ENCODE results near the gene ATE1. TPM values are rescaled to one million over a fixed set of nuclear protein-coding genes. Genes with fewer than 3 reads are reported as not detected.
"Not testable (repeated sequence)": the region's sequence is repeated elsewhere in the genome, so short reads cannot be mapped to it uniquely, and the experiment has no call there.

Gene ATE1
- total RNA-seq, 1 experiment from 2014 or later: 23.8 TPM

- H3K4me1 Mint-ChIP-seq: peaks cover 9% of the 10 kb centered on the region
- 0 out of 2 replicates have a peak, but pooled peaks have one; percentile 25 for TF ChIP-seq FOXK1 (CRISPR knock-in tag; IDR thresholded peaks at IDR 0.05)
- 0 out of 2 replicates have a peak, but pooled peaks have one; percentile 19 for TF ChIP-seq ZNF317 (CRISPR knock-in tag; IDR thresholded peaks at IDR 0.05; ENCODE audit: borderline replicate concordance, low read depth)
- no peak for TF ChIP-seq ZNF121 (CRISPR knock-in tag; IDR thresholded peaks at IDR 0.05)
- peaks cover 23% of the 10 kb centered on the region for H3K9me3 Mint-ChIP-seq
- H3K27ac Mint-ChIP-seq: no peak overlapping the region
- DNase-seq (ENCODE audit: low spot score) (no peak), ATAC-seq (no peak; the same call in 1 of the 2 replicates)
- peaks cover 2% of the 10 kb centered on the region; the same call in 1 of the 2 replicates for H3K27me3 Mint-ChIP-seq (ENCODE audit: low read depth)
- peak overlapping the region; percentile 82 for H3K4me3 Mint-ChIP-seq
- ChIA-PET POLR2A (interaction anchor here (0.7 kb wide), 1 partner anchor 37 kb away, joined by 3 read pairs; no protein-coding TSS in a partner anchor), CTCF (interaction anchor here (0.5 to 1.5 kb wide), 4 partner anchors 10 to 325 kb away, joined by 3 to 9 read pairs (median 3); no protein-coding TSS in a partner anchor)
- peaks cover 43% of the 10 kb centered on the region for H3K36me3 Mint-ChIP-seq
Observed at GRCh38 chr10:121974019-121974534, 46.2 kb upstream of the ATE1 start.

GRCh38 chr10:121969086-121969485 is 41.3 kb upstream of the ATE1 start:
- H3K36me3 Mint-ChIP-seq: peaks cover 49% of the 10 kb centered on the region
- H3K9me3 Mint-ChIP-seq; CTCF ChIA-PET; H3K27ac Mint-ChIP-seq; H3K4me1 Mint-ChIP-seq; POLR2A ChIA-PET; ATAC-seq; H3K4me3 Mint-ChIP-seq; DNase-seq (ENCODE audit: low spot score); H3K27me3 Mint-ChIP-seq (ENCODE audit: low read depth): not testable (repeated sequence)

DNA sequence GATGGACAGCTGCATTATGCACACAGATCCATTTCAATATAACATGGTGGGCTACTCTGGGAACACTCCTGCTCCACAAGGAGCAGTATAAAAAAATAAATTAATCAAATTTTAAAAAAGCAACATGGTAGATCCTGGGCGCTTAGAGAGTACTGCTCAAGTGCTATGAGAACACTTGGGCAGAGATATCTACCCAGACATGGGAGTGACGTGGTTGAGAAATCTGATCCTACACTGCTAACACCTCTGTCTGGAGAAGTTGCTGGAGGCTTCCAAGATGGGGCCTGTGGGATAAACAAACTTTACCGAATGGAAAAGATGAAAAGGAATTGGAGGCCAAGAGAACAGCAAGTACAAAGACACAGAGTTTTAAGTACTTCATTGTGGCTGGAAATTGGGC is 38.2 kb upstream of the ATE1 start:
- H3K9me3 Mint-ChIP-seq: no peaks in the 10 kb centered on the region
- ChIA-PET CTCF (no interaction called here), POLR2A (no interaction called here)
- H3K27me3 Mint-ChIP-seq (ENCODE audit: low read depth): no peaks in the 10 kb centered on the region
- ATAC-seq (no peak), DNase-seq (ENCODE audit: low spot score) (no peak)
- H3K4me3 Mint-ChIP-seq: no peak overlapping the region
- peaks cover 57% of the 10 kb centered on the region for H3K36me3 Mint-ChIP-seq
- no peaks in the 10 kb centered on the region for H3K4me1 Mint-ChIP-seq
- H3K27ac Mint-ChIP-seq: no peak overlapping the region
- TF ChIP-seq SOX15 (CRISPR knock-in tag; IDR thresholded peaks at IDR 0.05): no peak
- TF ChIP-seq ATF1 (CRISPR knock-in tag; IDR thresholded peaks at IDR 0.05): no peak
- TF ChIP-seq, protein P1, sequence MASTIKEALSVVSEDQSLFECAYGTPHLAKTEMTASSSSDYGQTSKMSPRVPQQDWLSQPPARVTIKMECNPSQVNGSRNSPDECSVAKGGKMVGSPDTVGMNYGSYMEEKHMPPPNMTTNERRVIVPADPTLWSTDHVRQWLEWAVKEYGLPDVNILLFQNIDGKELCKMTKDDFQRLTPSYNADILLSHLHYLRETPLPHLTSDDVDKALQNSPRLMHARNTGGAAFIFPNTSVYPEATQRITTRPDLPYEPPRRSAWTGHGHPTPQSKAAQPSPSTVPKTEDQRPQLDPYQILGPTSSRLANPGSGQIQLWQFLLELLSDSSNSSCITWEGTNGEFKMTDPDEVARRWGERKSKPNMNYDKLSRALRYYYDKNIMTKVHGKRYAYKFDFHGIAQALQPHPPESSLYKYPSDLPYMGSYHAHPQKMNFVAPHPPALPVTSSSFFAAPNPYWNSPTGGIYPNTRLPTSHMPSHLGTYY (CRISPR knock-in tag; IDR thresholded peaks at IDR 0.05): no peak
- no peak for TF ChIP-seq USF1 (CRISPR knock-in tag; IDR thresholded peaks at IDR 0.05)
- no peak for TF ChIP-seq TEAD1 (CRISPR knock-in tag; IDR thresholded peaks at IDR 0.05)
- TF ChIP-seq, protein P2, sequence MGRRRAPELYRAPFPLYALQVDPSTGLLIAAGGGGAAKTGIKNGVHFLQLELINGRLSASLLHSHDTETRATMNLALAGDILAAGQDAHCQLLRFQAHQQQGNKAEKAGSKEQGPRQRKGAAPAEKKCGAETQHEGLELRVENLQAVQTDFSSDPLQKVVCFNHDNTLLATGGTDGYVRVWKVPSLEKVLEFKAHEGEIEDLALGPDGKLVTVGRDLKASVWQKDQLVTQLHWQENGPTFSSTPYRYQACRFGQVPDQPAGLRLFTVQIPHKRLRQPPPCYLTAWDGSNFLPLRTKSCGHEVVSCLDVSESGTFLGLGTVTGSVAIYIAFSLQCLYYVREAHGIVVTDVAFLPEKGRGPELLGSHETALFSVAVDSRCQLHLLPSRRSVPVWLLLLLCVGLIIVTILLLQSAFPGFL (CRISPR knock-in tag; IDR thresholded peaks at IDR 0.05; ENCODE audit: borderline replicate concordance): no peak
- no peak for TF ChIP-seq ARID4B (CRISPR knock-in tag; IDR thresholded peaks at IDR 0.05; ENCODE audit: borderline replicate concordance)
- no peak for TF ChIP-seq IRF1 (CRISPR knock-in tag; IDR thresholded peaks at IDR 0.05)
- TF ChIP-seq, protein P3, sequence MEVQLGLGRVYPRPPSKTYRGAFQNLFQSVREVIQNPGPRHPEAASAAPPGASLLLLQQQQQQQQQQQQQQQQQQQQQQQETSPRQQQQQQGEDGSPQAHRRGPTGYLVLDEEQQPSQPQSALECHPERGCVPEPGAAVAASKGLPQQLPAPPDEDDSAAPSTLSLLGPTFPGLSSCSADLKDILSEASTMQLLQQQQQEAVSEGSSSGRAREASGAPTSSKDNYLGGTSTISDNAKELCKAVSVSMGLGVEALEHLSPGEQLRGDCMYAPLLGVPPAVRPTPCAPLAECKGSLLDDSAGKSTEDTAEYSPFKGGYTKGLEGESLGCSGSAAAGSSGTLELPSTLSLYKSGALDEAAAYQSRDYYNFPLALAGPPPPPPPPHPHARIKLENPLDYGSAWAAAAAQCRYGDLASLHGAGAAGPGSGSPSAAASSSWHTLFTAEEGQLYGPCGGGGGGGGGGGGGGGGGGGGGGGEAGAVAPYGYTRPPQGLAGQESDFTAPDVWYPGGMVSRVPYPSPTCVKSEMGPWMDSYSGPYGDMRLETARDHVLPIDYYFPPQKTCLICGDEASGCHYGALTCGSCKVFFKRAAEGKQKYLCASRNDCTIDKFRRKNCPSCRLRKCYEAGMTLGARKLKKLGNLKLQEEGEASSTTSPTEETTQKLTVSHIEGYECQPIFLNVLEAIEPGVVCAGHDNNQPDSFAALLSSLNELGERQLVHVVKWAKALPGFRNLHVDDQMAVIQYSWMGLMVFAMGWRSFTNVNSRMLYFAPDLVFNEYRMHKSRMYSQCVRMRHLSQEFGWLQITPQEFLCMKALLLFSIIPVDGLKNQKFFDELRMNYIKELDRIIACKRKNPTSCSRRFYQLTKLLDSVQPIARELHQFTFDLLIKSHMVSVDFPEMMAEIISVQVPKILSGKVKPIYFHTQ (CRISPR knock-in tag; IDR thresholded peaks at IDR 0.05): no peak

All from WTC11 (cell line).